WTC11 (cell line): ENCODE data around the gene HES5. TPM values are rescaled to one million over a fixed set of nuclear protein-coding genes. Genes with fewer than 3 reads are reported as not detected.

Experiments used
- ATAC-seq: fragments of 200-7000 bp; cut with Tn5 transposase; 2 replicates; pipeline ENCODE4 v1.10.0; 2021; ENCODE audit warnings: mild to moderate bottlenecking, moderate library complexity
- CTCF ChIA-PET: fragments of 300-600 bp; sonication (Branson Sonifier 250); formaldehyde crosslinking; loops from one replicate; lab custom pipeline; 2021; ENCODE audit warnings: antibody characterized with exemption; lab: Charles Lee
- POLR2A ChIA-PET: fragments of 350-600 bp; sonication (Branson Sonifier 250); formaldehyde crosslinking; loops from one replicate; lab custom pipeline; 2021; ENCODE audit warnings: antibody characterized with exemption; lab: Charles Lee
- DNase-seq: peaks from one replicate; pipeline ENCODE4 v3.0.0; 2021; ENCODE audit warnings: low spot score
- H3K27ac Mint-ChIP-seq: 2 replicates; pipeline ENCODE4 v1.8.0; 2021; ENCODE audit warnings: mixed read lengths
- H3K27me3 Mint-ChIP-seq: 2 replicates; pipeline ENCODE4 v1.8.0; 2021; ENCODE audit warnings: low read depth, mild to moderate bottlenecking, moderate library complexity, mixed read lengths
- H3K36me3 Mint-ChIP-seq: 2 replicates; pipeline ENCODE4 v1.8.0; 2021; ENCODE audit warnings: mixed read lengths
- H3K4me1 Mint-ChIP-seq: 2 replicates; pipeline ENCODE4 v1.8.0; 2022; ENCODE audit warnings: mixed read lengths
- H3K4me3 Mint-ChIP-seq: 2 replicates; pipeline ENCODE4 v1.8.0; 2021; ENCODE audit warnings: mild to moderate bottlenecking, moderate library complexity, mixed read lengths
- H3K9me3 Mint-ChIP-seq: 2 replicates; pipeline ENCODE4 v1.8.0; 2021; ENCODE audit warnings: mixed read lengths
- ATF6 ChIP-seq: sonication (generic); formaldehyde crosslinking; IDR thresholded peaks from 2 replicates; pipeline ENCODE4 v1.8.1; 2023; ENCODE audit warnings: mild to moderate bottlenecking, missing genetic modification reagents
- E2F1 ChIP-seq: sonication (generic); formaldehyde crosslinking; IDR thresholded peaks from 2 replicates; pipeline ENCODE4 v1.8.0; 2022; ENCODE audit warnings: mild to moderate bottlenecking, missing genetic modification reagents
- FOXJ3 ChIP-seq: sonication (generic); formaldehyde crosslinking; IDR thresholded peaks from 2 replicates; pipeline ENCODE4 v1.9.0; 2021; ENCODE audit warnings: missing genetic modification reagents, mild to moderate bottlenecking, borderline replicate concordance
- FOXP1 ChIP-seq: sonication (generic); formaldehyde crosslinking; IDR thresholded peaks from 2 replicates; pipeline ENCODE4 v1.8.0; 2022; ENCODE audit warnings: missing genetic modification reagents, mild to moderate bottlenecking, moderate library complexity, borderline replicate concordance
- IRF2 ChIP-seq: sonication (generic); formaldehyde crosslinking; IDR thresholded peaks from 2 replicates; pipeline ENCODE4 v1.8.0; 2022; ENCODE audit warnings: low read depth, missing genetic modification reagents, borderline replicate concordance
- MXD4 ChIP-seq: fragments of 250-450 bp; sonication (Bioruptor Pico); IDR thresholded peaks from 2 replicates; pipeline ENCODE4 v1.8.0; 2021; ENCODE audit warnings: mild to moderate bottlenecking, moderate library complexity, borderline replicate concordance
- NR1H2 ChIP-seq: sonication (generic); formaldehyde crosslinking; IDR thresholded peaks from 2 replicates; pipeline ENCODE4 v1.9.0; 2021; ENCODE audit warnings: mild to moderate bottlenecking, moderate library complexity, missing genetic modification reagents
- NR2C2 ChIP-seq: sonication (generic); formaldehyde crosslinking; IDR thresholded peaks from 2 replicates; pipeline ENCODE4 v1.8.0; 2022; ENCODE audit warnings: mild to moderate bottlenecking, missing genetic modification reagents
- NR3C1 ChIP-seq: sonication (generic); formaldehyde crosslinking; conservative IDR thresholded peaks from 2 replicates; pipeline ENCODE4 v1.8.1; 2023; ENCODE audit warnings: low read depth, mild to moderate bottlenecking, missing genetic modification reagents
- PREB ChIP-seq: sonication (generic); formaldehyde crosslinking; IDR thresholded peaks from 2 replicates; pipeline ENCODE4 v1.8.1; 2022; ENCODE audit warnings: mild to moderate bottlenecking, missing genetic modification reagents, moderate library complexity, borderline replicate concordance
- PRRX2 ChIP-seq: fragments of 250-450 bp; sonication (Bioruptor Pico); IDR thresholded peaks from 2 replicates; pipeline ENCODE4 v1.8.0; 2021; ENCODE audit warnings: mild to moderate bottlenecking
- RELA ChIP-seq: sonication (generic); formaldehyde crosslinking; IDR thresholded peaks from 2 replicates; pipeline ENCODE4 v1.8.1; 2022; ENCODE audit warnings: missing genetic modification reagents, mild to moderate bottlenecking, borderline replicate concordance
- USF1 ChIP-seq: sonication (generic); formaldehyde crosslinking; IDR thresholded peaks from 2 replicates; pipeline ENCODE4 v1.8.0; 2022; ENCODE audit warnings: mild to moderate bottlenecking, missing genetic modification reagents
- ZNF121 ChIP-seq: sonication (generic); formaldehyde crosslinking; IDR thresholded peaks from 2 replicates; pipeline ENCODE4 v1.8.0; 2023; ENCODE audit warnings: missing genetic modification reagents
- ZNF425 ChIP-seq: fragments of 250-450 bp; sonication (Bioruptor Pico); conservative IDR thresholded peaks from 2 replicates; pipeline ENCODE4 v1.9.0; 2021; ENCODE audit warnings: mild to moderate bottlenecking
- total RNA-seq: library from RNA; stranded (reverse); gene quantifications from 3 replicates; pipeline ENCODE4 v1.2.3, GENCODE V29; 2021
- TF ChIP-seq, protein P1 (sequence below): sonication (generic); formaldehyde crosslinking; IDR thresholded peaks from 2 replicates; pipeline ENCODE4 v1.8.0; 2022; ENCODE audit warnings: missing genetic modification reagents

Gene HES5
- total RNA-seq, 1 experiment from 2014 or later = not detected

GRCh38 chr1:2517966-2518365 is 12.1 kb downstream of the HES5 start (continued):
- TF ChIP-seq ZNF425 (no peak), NR3C1 (CRISPR knock-in tag) (no peak), PREB (CRISPR knock-in tag) (no peak), RELA (no peak), FOXP1 (CRISPR knock-in tag) (no peak), ZNF121 (CRISPR knock-in tag) (no peak), USF1 (CRISPR knock-in tag) (no peak)

- POLR2A ChIA-PET = no interaction called here
- no peak for TF ChIP-seq NR2C2 (CRISPR knock-in tag)
- no peak for TF ChIP-seq E2F1 (CRISPR knock-in tag)
- no peak for TF ChIP-seq IRF2
- TF ChIP-seq NR1H2 (CRISPR knock-in tag) = no peak
- no peak for TF ChIP-seq PRRX2 (CRISPR knock-in tag)
- TF ChIP-seq, protein P1, sequence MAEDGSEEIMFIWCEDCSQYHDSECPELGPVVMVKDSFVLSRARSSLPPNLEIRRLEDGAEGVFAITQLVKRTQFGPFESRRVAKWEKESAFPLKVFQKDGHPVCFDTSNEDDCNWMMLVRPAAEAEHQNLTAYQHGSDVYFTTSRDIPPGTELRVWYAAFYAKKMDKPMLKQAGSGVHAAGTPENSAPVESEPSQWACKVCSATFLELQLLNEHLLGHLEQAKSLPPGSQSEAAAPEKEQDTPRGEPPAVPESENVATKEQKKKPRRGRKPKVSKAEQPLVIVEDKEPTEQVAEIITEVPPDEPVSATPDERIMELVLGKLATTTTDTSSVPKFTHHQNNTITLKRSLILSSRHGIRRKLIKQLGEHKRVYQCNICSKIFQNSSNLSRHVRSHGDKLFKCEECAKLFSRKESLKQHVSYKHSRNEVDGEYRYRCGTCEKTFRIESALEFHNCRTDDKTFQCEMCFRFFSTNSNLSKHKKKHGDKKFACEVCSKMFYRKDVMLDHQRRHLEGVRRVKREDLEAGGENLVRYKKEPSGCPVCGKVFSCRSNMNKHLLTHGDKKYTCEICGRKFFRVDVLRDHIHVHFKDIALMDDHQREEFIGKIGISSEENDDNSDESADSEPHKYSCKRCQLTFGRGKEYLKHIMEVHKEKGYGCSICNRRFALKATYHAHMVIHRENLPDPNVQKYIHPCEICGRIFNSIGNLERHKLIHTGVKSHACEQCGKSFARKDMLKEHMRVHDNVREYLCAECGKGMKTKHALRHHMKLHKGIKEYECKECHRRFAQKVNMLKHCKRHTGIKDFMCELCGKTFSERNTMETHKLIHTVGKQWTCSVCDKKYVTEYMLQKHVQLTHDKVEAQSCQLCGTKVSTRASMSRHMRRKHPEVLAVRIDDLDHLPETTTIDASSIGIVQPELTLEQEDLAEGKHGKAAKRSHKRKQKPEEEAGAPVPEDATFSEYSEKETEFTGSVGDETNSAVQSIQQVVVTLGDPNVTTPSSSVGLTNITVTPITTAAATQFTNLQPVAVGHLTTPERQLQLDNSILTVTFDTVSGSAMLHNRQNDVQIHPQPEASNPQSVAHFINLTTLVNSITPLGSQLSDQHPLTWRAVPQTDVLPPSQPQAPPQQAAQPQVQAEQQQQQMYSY (CRISPR knock-in tag) = no peak
- TF ChIP-seq FOXJ3 (CRISPR knock-in tag) = no peak
- TF ChIP-seq ATF6 (CRISPR knock-in tag) = no peak
- TF ChIP-seq MXD4 (CRISPR knock-in tag) = no peak
- TF ChIP-seq, all 79 proteins: peak for 0
- Mint-ChIP-seq H3K36me3 (peaks cover 24% of the 10 kb centered on the region), H3K27me3 (no peaks in the 10 kb centered on the region), H3K9me3 (no peaks in the 10 kb centered on the region), H3K4me1 (no peaks in the 10 kb centered on the region), H3K27ac (no peak overlapping the region), H3K4me3 (no peak overlapping the region)
- CTCF ChIA-PET = no interaction called here
- ATAC-seq (no peak), DNase-seq (no peak)
These were observed 13.1 kb downstream of the HES5 start for GRCh38 chr1:2516946-2517345.
